Astrocyte (in vitro differentiated cells and primary cell): ENCODE measurements around the gene NACC1. TPM values are rescaled to one million over a fixed set of nuclear protein-coding genes. Genes with fewer than 3 reads are reported as not detected.
A peak's percentile ranks its signal among the peaks of the same experiment; 100 is the strongest.

Source experiments
- DNase-seq: peaks from one replicate; pipeline ENCODE4 v3.0.0-alpha.2; 2010; ENCODE audit warnings: low read depth
- FAIRE-seq: peaks from 2 replicates; lab custom pipeline; 2011; peaks lifted over from hg19 to GRCh38; lab: Jason Lieb, UNC
- H2AFZ ChIP-seq: 2 replicates; pipeline ENCODE4 v1.6.0; 2012; ENCODE audit warnings: low read depth, low read length, inconsistent platforms
- H3K27ac ChIP-seq: 2 replicates; pipeline ENCODE4 v1.5.1; 2011; ENCODE audit warnings: low read depth, low read length, inconsistent platforms
- H3K27me3 ChIP-seq: 2 replicates; pipeline ENCODE4 v1.6.0; 2011; ENCODE audit warnings: low read length, inconsistent platforms; ENCODE audit not compliant: insufficient read depth
- H3K36me3 ChIP-seq: 2 replicates; pipeline ENCODE4 v1.5.1; 2011; ENCODE audit warnings: low read length, inconsistent platforms; ENCODE audit not compliant: insufficient read depth
- H3K4me1 ChIP-seq: 2 replicates; pipeline ENCODE4 v1.5.1; 2011; ENCODE audit warnings: low read length, inconsistent platforms; ENCODE audit not compliant: insufficient read depth
- H3K4me2 ChIP-seq: 2 replicates; pipeline ENCODE4 v1.6.0; 2012; ENCODE audit warnings: low read length, inconsistent platforms
- H3K4me3 ChIP-seq: 2 replicates; pipeline ENCODE4 v1.5.1; 2011; ENCODE audit warnings: low read depth, mild to moderate bottlenecking, low read length, inconsistent platforms; ENCODE audit not compliant: insufficient read depth
- H3K79me2 ChIP-seq: 2 replicates; pipeline ENCODE4 v1.6.0; 2012; ENCODE audit warnings: mild to moderate bottlenecking, low read length, inconsistent platforms; ENCODE audit not compliant: insufficient read depth
- H3K9ac ChIP-seq: 2 replicates; pipeline ENCODE4 v1.6.0; 2012; ENCODE audit warnings: mild to moderate bottlenecking, low read length, inconsistent platforms
- H3K9me3 ChIP-seq: 2 replicates; pipeline ENCODE4 v1.5.1; 2012; ENCODE audit warnings: low read depth, mild to moderate bottlenecking, low read length, inconsistent platforms; ENCODE audit not compliant: insufficient read depth
- H4K20me1 ChIP-seq: 2 replicates; pipeline ENCODE4 v1.6.0; 2012; ENCODE audit warnings: low read length, inconsistent platforms; ENCODE audit not compliant: insufficient read depth
- H3K27ac Mint-ChIP-seq: one replicate; pipeline ENCODE4 v1.8.0; 2021; ENCODE audit warnings: mild to moderate bottlenecking, mixed read lengths; ENCODE audit not compliant: unreplicated experiment
- H3K27me3 Mint-ChIP-seq: one replicate; pipeline ENCODE4 v1.8.0; 2021; ENCODE audit warnings: low read depth, mixed read lengths; ENCODE audit not compliant: unreplicated experiment
- H3K36me3 Mint-ChIP-seq: one replicate; pipeline ENCODE4 v1.8.0; 2021; ENCODE audit warnings: low read depth, mixed read lengths; ENCODE audit not compliant: unreplicated experiment
- H3K4me1 Mint-ChIP-seq: one replicate; pipeline ENCODE4 v1.8.0; 2021; ENCODE audit warnings: low read depth, mixed read lengths; ENCODE audit not compliant: unreplicated experiment
- H3K4me3 Mint-ChIP-seq: one replicate; pipeline ENCODE4 v1.8.0; 2021; ENCODE audit warnings: mild to moderate bottlenecking, moderate library complexity, mixed read lengths; ENCODE audit not compliant: unreplicated experiment
- H3K9me3 Mint-ChIP-seq: one replicate; pipeline ENCODE4 v1.8.0; 2021; ENCODE audit warnings: mild to moderate bottlenecking, mixed read lengths; ENCODE audit not compliant: unreplicated experiment
- CTCF ChIP-seq: IDR thresholded peaks from 2 replicates; pipeline ENCODE4 v1.5.1; 2011; ENCODE audit warnings: low read depth, mild to moderate bottlenecking, inconsistent platforms, low read length, moderate library complexity; ENCODE audit not compliant: insufficient read depth
- EZH2 ChIP-seq: IDR thresholded peaks from 2 replicates; pipeline ENCODE4 v1.6.1; 2012; ENCODE audit warnings: mild to moderate bottlenecking, low read length, inconsistent platforms; ENCODE audit not compliant: insufficient read depth
- total RNA-seq: library from RNA; stranded (reverse); gene quantifications from 2 replicates; pipeline ENCODE4 v1.2.1, GENCODE V29; 2021

Gene NACC1
- total RNA-seq, 1 donor from 2014 or later: 104 TPM

- no peak overlapping the region for H2AFZ ChIP-seq
- H3K9me3 ChIP-seq: no peaks in the 10 kb centered on the region
- H4K20me1 ChIP-seq: peaks cover 90% of the 10 kb centered on the region
- H3K27me3 Mint-ChIP-seq: no peaks in the 10 kb centered on the region
- H3K27me3 ChIP-seq: no peaks in the 10 kb centered on the region
- no peak overlapping the region for H3K4me2 ChIP-seq
- TF ChIP-seq EZH2 (no peak), CTCF (no peak)
- peaks cover 7% of the 10 kb centered on the region for H3K36me3 ChIP-seq
- peaks cover 43% of the 10 kb centered on the region for H3K4me1 Mint-ChIP-seq
- H3K36me3 Mint-ChIP-seq: peaks cover 5% of the 10 kb centered on the region
- H3K9me3 Mint-ChIP-seq: no peaks in the 10 kb centered on the region
- H3K79me2 ChIP-seq: peaks cover 100% of the 10 kb centered on the region
- H3K4me3 ChIP-seq: no peak overlapping the region
- peaks cover 43% of the 10 kb centered on the region for H3K4me1 ChIP-seq
- H3K27ac ChIP-seq: peak overlapping the region; percentile 19
- no peak overlapping the region for H3K9ac ChIP-seq
- H3K4me3 Mint-ChIP-seq: peak overlapping the region; percentile 63
- no peak for FAIRE-seq
- DNase-seq: no peak
- peak overlapping the region; percentile 63 for H3K27ac Mint-ChIP-seq
These were observed 5.2 kb downstream of the NACC1 start for GRCh38 chr19:13122980-13123957.

GRCh38 chr19:13127051-13127450 lies 9.0 kb downstream of the NACC1 start:
- Mint-ChIP-seq H3K27me3 (no peaks in the 10 kb centered on the region), H3K27ac (peak overlapping the region; percentile 14), H3K36me3 (peaks cover 9% of the 10 kb centered on the region), H3K4me3 (peak overlapping the region; percentile 50), H3K4me1 (peaks cover 26% of the 10 kb centered on the region), H3K9me3 (no peaks in the 10 kb centered on the region)
- H3K27me3 ChIP-seq: no peaks in the 10 kb centered on the region
- H4K20me1 ChIP-seq: peaks cover 93% of the 10 kb centered on the region
- no peak overlapping the region for H3K27ac ChIP-seq
- H2AFZ ChIP-seq: no peak overlapping the region
- H3K4me1 ChIP-seq: peaks cover 16% of the 10 kb centered on the region
- H3K79me2 ChIP-seq: peaks cover 100% of the 10 kb centered on the region
- DNase-seq (no peak), FAIRE-seq (no peak)
- H3K36me3 ChIP-seq: peaks cover 6% of the 10 kb centered on the region
- TF ChIP-seq EZH2: no peak
- no peak for TF ChIP-seq CTCF
- H3K4me3 ChIP-seq: no peak overlapping the region
- H3K9ac ChIP-seq: no peak overlapping the region
- H3K9me3 ChIP-seq: no peaks in the 10 kb centered on the region
- H3K4me2 ChIP-seq: no peak overlapping the region
